HepG2 (cell line): ENCODE data around the gene CEBPB. TPM values are rescaled to one million over a fixed set of nuclear protein-coding genes. Genes with fewer than 3 reads are reported as not detected.

Source experiments
- ATRX ChIP-seq: sonication (generic); formaldehyde crosslinking; IDR thresholded peaks from 2 replicates; pipeline ENCODE4 v1.4.0; 2020; ENCODE audit warnings: missing genetic modification reagents, borderline replicate concordance
- FOXJ3 ChIP-seq: sonication (generic); formaldehyde crosslinking; IDR thresholded peaks from 2 replicates; pipeline ENCODE4 v1.4.0; 2020; ENCODE audit warnings: missing genetic modification reagents, mild to moderate bottlenecking, borderline replicate concordance
- KDM1A ChIP-seq: IDR thresholded peaks from 2 replicates; pipeline ENCODE4 v1.6.1; 2016; ENCODE audit warnings: missing compliant biosample characterization
- KMT2A ChIP-seq: sonication (generic); formaldehyde crosslinking; IDR thresholded peaks from 2 replicates; pipeline ENCODE4 v1.4.0; 2020; ENCODE audit warnings: missing genetic modification reagents
- MED8 ChIP-seq: sonication (generic); formaldehyde crosslinking; IDR thresholded peaks from 2 replicates; pipeline ENCODE4 v1.8.1; 2023; ENCODE audit warnings: mild to moderate bottlenecking, missing genetic modification reagents; ENCODE audit not compliant: insufficient replicate concordance
- PRPF4 ChIP-seq: fragments of 200-400 bp; formaldehyde crosslinking; IDR thresholded peaks from 2 replicates; pipeline ENCODE4 v1.6.1; 2016; ENCODE audit warnings: low read length, low read depth; ENCODE audit not compliant: poor library complexity, severe bottlenecking
- RAD51 ChIP-seq: fragments of 450-650 bp; IDR thresholded peaks from 2 replicates; pipeline ENCODE4 v1.6.1; 2016; ENCODE audit warnings: borderline replicate concordance
- SMAD9 ChIP-seq: sonication (generic); formaldehyde crosslinking; IDR thresholded peaks from 2 replicates; pipeline ENCODE4 v1.5.1; 2020; ENCODE audit warnings: mild to moderate bottlenecking, missing genetic modification reagents
- TEAD3 ChIP-seq: optimal IDR thresholded peaks from 2 replicates; pipeline ENCODE3; 2016; ENCODE audit warnings: borderline replicate concordance
- ZNF20 ChIP-seq: sonication (generic); formaldehyde crosslinking; IDR thresholded peaks from 2 replicates; pipeline ENCODE4 v1.4.0; 2020; ENCODE audit warnings: mild to moderate bottlenecking, moderate library complexity, missing genetic modification reagents
- ZNF224 ChIP-seq: sonication (generic); formaldehyde crosslinking; IDR thresholded peaks from 2 replicates; pipeline ENCODE4 v1.5.0; 2020; ENCODE audit warnings: mild to moderate bottlenecking, missing genetic modification reagents
- ZNF260 ChIP-seq: sonication (generic); formaldehyde crosslinking; IDR thresholded peaks from 2 replicates; pipeline ENCODE4 v1.4.0; 2020; ENCODE audit warnings: missing genetic modification reagents, low read depth, mild to moderate bottlenecking, borderline replicate concordance
- ZNF44 ChIP-seq: sonication (generic); formaldehyde crosslinking; IDR thresholded peaks from 2 replicates; pipeline ENCODE4 v1.5.1; 2020; ENCODE audit warnings: mild to moderate bottlenecking, missing genetic modification reagents
- ZNF776 ChIP-seq: sonication (generic); formaldehyde crosslinking; IDR thresholded peaks from 2 replicates; pipeline ENCODE4 v1.4.0; 2020; ENCODE audit warnings: mild to moderate bottlenecking, missing genetic modification reagents
- ZNF878 ChIP-seq: sonication (generic); formaldehyde crosslinking; IDR thresholded peaks from 2 replicates; pipeline ENCODE4 v1.8.1; 2023; ENCODE audit warnings: mild to moderate bottlenecking, missing genetic modification reagents, moderate library complexity
- polyA plus RNA-seq, 8 experiments: library from polyadenylated mRNA; depleted of rRNA in 3 of 8; stranded (reverse) in 7 of 8; unstranded in 1 of 8; fragments of >200 nt; fragmentation: Illumina TruSeq in 4 of 8; extraction: Trizol in 4 of 8; gene quantifications; 2 replicates each; pipeline versions ENCODE4 v1.2.1 to v1.2.3, GENCODE V29; 2011 to 2016; ENCODE audit warnings: low read depth in 4 of 8, missing spikeins in 1 of 8, mixed read lengths in 1 of 8; ENCODE audit not compliant: insufficient read depth in 1 of 8
- total RNA-seq, 5 experiments: library from RNA; depleted of rRNA; stranded (reverse); fragments of >200 nt; fragmentation: Illumina TruSeq; extraction: Trizol; gene quantifications; 2 replicates each; pipeline ENCODE4 v1.2.3, GENCODE V29; 2016; ENCODE audit warnings: low read depth in 1 of 5
- TF ChIP-seq, protein P1 (sequence below): sonication (generic); formaldehyde crosslinking; IDR thresholded peaks from 2 replicates; pipeline ENCODE4 v1.4.0; 2020; ENCODE audit warnings: missing genetic modification reagents, mild to moderate bottlenecking, borderline replicate concordance
- TF ChIP-seq, protein P2 (sequence below): sonication (generic); formaldehyde crosslinking; conservative IDR thresholded peaks from 2 replicates; pipeline ENCODE4 v1.8.0; 2022; ENCODE audit warnings: low read depth, missing genetic modification reagents
- TF ChIP-seq, protein P3 (sequence below): sonication (generic); formaldehyde crosslinking; IDR thresholded peaks from 2 replicates; pipeline ENCODE4 v1.4.0; 2020; ENCODE audit warnings: missing genetic modification reagents, borderline replicate concordance
- TF ChIP-seq, protein P4 (sequence below): sonication (generic); formaldehyde crosslinking; IDR thresholded peaks from 2 replicates; pipeline ENCODE4 v1.4.0; 2020; ENCODE audit warnings: mild to moderate bottlenecking, missing genetic modification reagents

CEBPB gene
- total and polyA plus RNA-seq, 2 of the 13 experiments (the other 11 are each of a cell fraction or from before 2014, with no cell fraction given), result 18.5 to 28.2 TPM

DNA sequence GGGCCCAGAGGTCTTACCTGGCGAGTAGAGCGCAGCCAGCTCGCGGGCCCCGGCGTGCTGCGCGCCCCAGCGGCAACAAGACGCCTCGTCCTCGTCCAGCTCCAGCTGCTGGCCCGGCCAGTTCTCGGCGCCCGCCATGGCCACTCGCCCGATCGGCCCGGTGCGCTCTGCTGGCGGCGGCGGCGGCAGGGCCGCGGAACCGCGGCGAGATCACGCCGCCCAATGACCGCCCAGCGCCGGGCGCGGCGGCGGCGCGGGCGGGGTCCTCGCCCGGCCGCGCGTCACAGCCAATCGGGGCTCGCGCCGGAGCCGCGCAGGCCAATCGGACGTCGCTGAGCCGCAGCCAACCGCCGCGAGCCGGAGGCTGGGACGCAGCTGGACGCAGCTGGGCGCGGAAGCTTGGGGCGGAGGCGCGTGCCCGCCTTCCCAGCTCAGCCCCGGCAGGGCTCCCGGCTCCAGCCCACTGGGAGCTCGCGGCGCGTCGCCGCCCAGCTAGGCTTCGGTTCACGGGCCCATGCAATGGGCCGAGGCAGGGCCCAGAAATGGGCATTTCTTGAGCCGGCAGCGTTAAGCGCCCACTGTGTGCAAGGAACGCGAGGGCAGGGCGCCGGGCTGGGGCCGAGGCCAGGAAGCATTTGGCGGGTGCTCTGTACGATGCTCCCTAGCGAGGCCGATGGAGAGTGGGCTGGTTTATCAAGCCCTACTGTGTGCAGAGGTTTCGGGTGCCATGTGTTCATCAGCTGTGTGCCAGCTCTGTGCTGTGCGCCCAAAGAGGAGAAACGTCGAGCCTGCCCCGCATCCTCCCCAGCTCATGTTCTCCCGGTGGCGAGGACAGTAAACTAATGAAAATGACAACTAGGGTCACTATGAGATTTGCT lies 36.9 kb upstream of the CEBPB start, which contains the start of gene PEDS1 (continued):
- TF ChIP-seq KDM1A (CRISPR knock-in tag) (no peak), PRPF4 (no peak), ZNF224 (CRISPR knock-in tag) (peak; percentile 99; the same call in 1 of the 2 replicates), KMT2A (peak; percentile 86), SMAD9 (CRISPR knock-in tag) (0 out of 2 replicates have a peak, but pooled peaks have one; percentile 13), RAD51 (no peak), ZNF20 (CRISPR knock-in tag) (no peak; the same call in 1 of the 2 replicates), TEAD3 (CRISPR knock-in tag) (peak; percentile 76), FOXJ3 (CRISPR knock-in tag) (no peak), ZNF776 (CRISPR knock-in tag) (peak; percentile 97; the same call in 1 of the 2 replicates), ZNF260 (CRISPR knock-in tag) (peak; percentile 88; the same call in 1 of the 2 replicates), ZNF878 (CRISPR knock-in tag) (0 out of 2 replicates have a peak, but pooled peaks have one; percentile 57), ZNF44 (CRISPR knock-in tag) (peak; percentile 60; the same call in 1 of the 2 replicates), ATRX (CRISPR knock-in tag) (no peak), MED8 (CRISPR knock-in tag) (peak; percentile 82)
- TF ChIP-seq, protein P1, sequence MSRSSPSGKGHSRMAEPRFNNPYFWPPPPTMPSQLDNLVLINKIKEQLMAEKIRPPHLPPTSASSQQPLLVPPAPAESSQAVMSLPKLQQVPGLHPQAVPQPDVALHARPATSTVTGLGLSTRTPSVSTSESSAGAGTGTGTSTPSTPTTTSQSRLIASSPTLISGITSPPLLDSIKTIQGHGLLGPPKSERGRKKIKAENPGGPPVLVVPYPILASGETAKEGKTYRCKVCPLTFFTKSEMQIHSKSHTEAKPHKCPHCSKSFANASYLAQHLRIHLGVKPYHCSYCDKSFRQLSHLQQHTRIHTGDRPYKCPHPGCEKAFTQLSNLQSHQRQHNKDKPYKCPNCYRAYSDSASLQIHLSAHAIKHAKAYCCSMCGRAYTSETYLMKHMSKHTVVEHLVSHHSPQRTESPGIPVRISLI (CRISPR knock-in tag), result no peak
- TF ChIP-seq, protein P2, sequence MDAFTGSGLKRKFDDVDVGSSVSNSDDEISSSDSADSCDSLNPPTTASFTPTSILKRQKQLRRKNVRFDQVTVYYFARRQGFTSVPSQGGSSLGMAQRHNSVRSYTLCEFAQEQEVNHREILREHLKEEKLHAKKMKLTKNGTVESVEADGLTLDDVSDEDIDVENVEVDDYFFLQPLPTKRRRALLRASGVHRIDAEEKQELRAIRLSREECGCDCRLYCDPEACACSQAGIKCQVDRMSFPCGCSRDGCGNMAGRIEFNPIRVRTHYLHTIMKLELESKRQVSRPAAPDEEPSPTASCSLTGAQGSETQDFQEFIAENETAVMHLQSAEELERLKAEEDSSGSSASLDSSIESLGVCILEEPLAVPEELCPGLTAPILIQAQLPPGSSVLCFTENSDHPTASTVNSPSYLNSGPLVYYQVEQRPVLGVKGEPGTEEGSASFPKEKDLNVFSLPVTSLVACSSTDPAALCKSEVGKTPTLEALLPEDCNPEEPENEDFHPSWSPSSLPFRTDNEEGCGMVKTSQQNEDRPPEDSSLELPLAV (CRISPR knock-in tag), result peak; percentile 84
- TF ChIP-seq, protein P3, sequence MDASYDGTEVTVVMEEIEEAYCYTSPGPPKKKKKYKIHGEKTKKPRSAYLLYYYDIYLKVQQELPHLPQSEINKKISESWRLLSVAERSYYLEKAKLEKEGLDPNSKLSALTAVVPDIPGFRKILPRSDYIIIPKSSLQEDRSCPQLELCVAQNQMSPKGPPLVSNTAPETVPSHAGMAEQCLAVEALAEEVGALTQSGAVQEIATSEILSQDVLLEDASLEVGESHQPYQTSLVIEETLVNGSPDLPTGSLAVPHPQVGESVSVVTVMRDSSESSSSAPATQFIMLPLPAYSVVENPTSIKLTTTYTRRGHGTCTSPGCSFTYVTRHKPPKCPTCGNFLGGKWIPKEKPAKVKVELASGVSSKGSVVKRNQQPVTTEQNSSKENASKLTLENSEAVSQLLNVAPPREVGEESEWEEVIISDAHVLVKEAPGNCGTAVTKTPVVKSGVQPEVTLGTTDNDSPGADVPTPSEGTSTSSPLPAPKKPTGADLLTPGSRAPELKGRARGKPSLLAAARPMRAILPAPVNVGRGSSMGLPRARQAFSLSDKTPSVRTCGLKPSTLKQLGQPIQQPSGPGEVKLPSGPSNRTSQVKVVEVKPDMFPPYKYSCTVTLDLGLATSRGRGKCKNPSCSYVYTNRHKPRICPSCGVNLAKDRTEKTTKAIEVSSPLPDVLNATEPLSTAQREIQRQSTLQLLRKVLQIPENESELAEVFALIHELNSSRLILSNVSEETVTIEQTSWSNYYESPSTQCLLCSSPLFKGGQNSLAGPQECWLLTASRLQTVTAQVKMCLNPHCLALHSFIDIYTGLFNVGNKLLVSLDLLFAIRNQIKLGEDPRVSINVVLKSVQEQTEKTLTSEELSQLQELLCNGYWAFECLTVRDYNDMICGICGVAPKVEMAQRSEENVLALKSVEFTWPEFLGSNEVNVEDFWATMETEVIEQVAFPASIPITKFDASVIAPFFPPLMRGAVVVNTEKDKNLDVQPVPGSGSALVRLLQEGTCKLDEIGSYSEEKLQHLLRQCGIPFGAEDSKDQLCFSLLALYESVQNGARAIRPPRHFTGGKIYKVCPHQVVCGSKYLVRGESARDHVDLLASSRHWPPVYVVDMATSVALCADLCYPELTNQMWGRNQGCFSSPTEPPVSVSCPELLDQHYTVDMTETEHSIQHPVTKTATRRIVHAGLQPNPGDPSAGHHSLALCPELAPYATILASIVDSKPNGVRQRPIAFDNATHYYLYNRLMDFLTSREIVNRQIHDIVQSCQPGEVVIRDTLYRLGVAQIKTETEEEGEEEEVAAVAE (CRISPR knock-in tag), result peak; percentile 85
- TF ChIP-seq, protein P4, sequence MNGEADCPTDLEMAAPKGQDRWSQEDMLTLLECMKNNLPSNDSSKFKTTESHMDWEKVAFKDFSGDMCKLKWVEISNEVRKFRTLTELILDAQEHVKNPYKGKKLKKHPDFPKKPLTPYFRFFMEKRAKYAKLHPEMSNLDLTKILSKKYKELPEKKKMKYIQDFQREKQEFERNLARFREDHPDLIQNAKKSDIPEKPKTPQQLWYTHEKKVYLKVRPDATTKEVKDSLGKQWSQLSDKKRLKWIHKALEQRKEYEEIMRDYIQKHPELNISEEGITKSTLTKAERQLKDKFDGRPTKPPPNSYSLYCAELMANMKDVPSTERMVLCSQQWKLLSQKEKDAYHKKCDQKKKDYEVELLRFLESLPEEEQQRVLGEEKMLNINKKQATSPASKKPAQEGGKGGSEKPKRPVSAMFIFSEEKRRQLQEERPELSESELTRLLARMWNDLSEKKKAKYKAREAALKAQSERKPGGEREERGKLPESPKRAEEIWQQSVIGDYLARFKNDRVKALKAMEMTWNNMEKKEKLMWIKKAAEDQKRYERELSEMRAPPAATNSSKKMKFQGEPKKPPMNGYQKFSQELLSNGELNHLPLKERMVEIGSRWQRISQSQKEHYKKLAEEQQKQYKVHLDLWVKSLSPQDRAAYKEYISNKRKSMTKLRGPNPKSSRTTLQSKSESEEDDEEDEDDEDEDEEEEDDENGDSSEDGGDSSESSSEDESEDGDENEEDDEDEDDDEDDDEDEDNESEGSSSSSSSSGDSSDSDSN (CRISPR knock-in tag), result peak; percentile 96
